Measurements from ENCODE around the gene PSMD11.

The PSMD11 gene

GRCh38 chr17:32491371-32492263, 47.3 kb downstream of the PSMD11 start:
- no peak for DNase-seq

DNA sequence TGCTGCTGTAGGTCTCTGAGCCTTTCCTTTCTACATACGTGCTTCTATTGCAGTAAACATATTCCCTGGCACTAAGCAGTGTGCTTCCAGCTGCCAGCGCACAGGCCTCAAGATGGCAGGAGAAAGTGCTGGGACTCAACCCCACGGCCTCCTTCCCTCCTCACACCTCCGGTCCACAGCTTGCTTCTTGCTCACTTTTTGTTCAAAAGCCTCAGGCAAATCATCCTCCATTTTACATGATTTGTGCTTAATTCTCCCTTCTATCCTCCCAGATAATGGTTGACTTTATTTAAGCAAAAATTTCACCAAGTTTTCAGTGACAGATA, 47.9 kb downstream of the PSMD11 start:
- no peak for DNase-seq

DNA sequence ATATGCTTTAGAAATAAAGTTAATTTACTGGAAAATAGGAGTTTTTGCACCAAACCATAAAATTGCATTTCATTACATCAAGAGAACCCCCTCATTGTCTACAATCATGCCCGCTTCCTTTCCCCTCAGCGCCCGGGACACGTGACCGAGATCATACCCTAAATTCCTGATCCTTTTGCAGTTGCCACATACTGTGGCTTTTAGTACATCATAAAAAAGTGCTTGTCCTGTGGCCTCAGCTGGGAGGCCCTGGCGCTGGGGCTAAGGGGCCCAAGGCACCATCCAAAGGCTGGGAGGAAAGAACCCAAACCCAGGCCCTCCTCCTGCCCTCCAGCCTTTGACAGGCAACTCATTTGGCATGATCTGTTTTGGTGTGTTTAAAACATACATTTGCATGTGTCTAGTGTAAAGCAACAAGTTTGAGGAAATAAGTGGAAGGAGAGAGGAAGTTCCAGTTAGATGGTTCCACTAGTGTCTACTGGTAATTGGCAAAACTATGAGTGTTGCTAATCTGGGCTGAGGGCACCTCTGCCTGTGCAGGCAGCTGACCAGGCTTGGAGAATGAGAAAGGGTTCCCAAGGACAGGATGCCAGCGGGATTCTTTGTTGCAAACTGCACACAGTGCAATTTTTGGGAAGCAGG, 48.5 kb downstream of the PSMD11 start:
- DNase-seq = no peak

DNA sequence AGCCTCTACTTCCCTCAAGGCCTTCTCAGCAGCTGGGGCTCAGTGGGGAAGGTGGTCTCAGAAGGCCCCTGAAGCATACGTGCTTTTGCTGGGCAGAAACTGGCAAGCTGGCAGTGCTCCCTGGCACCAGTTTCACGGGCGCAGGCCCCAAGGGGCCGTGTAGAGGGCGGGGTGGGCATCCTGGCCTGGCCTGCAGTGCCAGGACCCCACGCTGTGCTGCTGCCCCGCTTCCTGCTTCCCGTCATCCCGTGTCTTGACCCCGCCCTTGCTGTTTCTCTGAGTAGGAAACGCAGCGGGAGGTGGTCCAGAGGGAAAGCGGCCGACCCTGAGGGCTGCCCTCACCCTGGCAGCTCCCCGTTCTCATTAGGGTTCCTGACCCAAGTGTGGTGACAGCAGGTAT, 49.3 kb downstream of the PSMD11 start:
- no peak for DNase-seq

GRCh38 chr17:32493976-32494513, 49.7 kb downstream of the PSMD11 start:
- no peak for DNase-seq

DNA sequence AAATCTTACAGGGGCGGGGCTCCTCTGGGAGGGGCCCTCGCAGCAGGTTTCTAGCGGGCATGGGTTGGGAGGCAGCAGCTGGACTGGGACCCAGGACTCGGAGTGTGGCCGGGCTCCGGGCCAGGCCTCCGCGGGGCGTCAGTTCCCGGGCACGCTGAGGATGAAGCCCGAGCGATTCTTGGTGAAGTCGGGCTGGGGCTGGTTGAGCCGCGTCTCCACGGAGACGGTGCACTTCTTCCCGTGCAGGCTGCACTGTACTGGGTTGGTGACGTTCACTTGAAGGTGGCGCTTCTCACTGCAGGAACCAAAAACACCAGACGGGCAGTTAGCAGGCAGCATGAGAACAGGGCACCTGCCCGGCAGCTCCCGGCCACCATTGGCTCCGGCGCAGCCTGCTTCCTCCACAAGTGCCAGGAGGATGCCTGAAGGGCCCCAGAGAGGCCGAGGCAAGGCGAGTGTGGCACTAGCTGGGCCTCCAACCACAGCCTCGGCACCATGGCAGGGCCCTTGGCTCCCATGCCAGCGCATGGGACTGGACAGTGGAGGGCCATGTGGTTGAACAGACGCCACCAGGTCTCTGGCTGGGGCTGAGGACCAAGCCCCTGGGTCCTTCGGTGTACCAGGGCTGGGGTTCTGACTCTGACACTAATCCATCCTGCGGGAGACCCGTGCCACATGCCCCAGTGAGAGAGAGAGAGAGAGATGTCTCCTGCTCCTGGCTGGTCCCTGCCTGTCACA, 50.5 kb downstream of the PSMD11 start:
- DNase-seq = no peak

- peak; percentile 71 for DNase-seq
Measured at GRCh38 chr17:32495359-32496231, 51.3 kb downstream of the PSMD11 start.

GRCh38 chr17:32496395-32497073, 52.2 kb downstream of the PSMD11 start:
- no peak for DNase-seq

DNA sequence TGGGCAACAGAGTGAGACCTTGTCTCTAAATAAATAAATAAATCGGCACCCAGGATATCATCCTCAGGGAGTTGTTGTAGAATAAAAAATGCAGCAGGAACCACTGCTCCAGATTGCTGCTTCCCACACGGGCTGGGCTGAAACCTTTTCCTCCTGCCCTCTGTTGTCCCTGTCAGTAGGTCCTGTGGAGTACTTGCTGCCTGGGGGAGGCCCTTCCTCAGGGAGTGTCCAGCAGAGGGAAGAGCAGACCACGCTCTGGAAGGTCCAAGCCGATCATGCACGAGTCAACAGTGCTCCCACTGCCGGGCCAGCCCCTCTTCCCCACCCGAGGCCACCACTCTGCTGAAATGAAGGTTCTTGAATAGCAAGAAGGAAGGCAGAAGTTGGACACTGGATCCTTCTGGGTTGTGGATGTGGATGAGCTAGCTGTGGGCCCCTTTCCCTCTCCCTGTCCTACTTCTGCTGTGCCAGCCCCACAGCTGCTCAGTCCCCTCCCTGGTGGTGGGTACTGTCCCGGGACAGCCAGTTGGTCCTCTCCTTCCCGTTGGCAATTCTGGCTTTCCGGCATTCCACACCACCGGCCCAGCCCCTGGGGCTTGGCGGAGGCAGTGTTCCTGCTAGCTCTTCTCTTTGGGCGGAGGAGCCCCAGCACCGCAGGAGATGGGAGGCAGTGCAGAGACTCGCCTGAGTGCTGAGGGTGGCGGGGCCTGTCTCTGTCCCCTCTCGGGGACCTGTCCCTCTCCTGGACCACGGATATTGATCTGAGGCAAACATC, 53.3 kb downstream of the PSMD11 start:
- DNase-seq = no peak

DNA sequence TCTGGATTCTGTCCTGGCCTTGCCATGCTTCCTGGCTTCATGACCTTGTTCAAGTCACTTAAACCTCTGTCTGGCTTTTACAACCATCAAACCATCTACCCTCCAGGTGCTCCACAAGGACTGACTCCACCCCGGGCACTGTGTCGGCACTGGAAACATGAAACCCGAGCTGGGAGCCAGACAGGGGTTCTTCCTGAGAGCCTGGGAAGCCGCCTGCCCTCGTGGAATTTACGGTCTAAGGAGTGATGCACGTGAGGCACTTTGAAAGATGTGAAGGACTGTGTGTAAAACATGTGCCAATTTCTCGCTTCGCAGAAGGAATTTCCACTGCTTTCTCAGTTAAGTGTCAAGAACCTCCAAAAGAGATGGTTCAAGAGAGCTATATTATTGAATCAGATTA, 54.1 kb downstream of the PSMD11 start:
- DNase-seq = no peak

GRCh38 chr17:32502013-32502412, 57.7 kb downstream of the PSMD11 start:
- DNase-seq = no peak

- DNase-seq = no peak
Measured at GRCh38 chr17:32502710-32503109, 58.4 kb downstream of the PSMD11 start.

DNA sequence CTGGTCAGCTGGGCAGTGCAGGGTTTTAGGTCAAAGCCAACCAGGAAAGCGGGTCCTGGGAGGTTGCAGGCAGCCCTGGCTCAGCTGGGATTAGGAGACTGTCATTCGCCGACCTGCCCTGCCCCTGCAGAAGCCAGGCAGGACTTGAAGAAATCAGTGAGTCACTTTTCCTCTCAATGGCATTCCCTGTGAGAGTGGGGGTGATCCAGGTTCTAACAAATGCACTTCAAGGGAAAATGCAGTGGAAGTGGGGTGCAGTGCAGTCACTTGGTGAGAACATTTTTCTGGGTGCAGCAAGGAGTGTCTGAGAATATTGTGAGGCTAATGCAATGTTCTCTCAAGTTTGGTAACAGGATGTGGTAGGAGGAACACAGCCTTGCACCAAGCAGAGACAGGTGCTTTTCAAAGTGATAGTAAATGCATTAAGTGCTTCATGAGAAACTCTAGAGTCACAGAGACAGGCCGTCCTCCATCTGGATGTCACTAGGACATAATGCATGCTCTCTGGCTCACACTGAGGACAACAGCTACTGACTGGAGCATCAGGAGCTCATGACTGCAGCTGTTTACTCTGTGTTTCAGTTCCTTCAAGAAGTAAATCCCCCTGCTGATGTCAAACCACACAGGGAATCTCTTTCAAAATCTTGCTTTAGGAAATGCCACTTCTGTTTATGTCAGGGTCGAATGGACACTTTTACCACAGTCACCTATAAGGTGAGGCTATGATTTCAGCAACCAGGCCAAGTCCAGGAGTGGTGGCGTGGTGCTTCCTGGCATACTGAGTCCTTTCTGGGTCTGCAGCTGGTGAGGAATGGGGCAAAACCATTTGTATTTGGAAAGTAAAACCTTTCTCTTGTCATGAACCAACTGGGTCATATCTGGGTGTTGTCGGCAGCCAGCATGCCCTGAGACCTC, 59.2 kb downstream of the PSMD11 start:
- no peak for DNase-seq

DNA sequence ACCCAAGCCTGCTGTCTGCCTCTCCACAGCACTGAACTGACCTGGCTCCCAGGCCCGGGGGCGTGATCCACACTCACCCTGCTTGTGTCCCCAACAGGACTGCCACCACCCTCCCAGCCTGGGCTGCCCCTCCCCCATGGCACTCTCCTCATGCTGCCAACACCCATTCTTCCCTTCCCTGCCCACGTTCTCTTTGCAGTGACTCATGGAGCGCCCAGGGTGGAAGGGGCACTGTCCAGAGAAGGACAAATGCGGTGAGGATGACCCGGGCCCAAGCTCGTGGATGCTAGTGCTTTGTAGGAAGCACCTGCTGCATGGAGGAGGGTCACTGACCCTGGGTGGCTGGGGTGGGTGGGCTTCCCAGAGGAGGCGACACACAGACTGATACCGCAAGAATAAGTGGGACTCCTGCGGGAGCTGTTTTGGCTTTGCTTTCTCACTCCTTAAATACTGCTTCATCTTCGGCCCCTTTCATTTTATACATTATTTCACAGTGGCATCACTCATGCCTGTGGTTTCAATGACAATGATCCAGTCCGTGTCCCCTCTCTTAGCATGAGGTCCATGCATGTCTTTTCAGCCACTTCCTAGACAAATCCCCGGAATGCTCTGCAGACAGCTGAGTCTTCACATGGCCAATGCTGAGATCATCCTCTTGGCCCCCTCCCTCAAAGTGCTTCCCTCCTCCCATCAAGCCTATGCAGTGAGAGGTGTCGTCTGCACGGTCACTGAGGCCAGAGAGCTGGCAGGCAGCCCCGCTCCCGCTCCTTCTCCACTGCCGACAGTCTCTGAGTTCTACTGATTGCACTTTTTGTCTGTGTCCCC, 60.1 kb downstream of the PSMD11 start:
- DNase-seq = no peak

- DNase-seq = no peak
Measured at GRCh38 chr17:32508926-32509325, 64.6 kb downstream of the PSMD11 start.

DNA sequence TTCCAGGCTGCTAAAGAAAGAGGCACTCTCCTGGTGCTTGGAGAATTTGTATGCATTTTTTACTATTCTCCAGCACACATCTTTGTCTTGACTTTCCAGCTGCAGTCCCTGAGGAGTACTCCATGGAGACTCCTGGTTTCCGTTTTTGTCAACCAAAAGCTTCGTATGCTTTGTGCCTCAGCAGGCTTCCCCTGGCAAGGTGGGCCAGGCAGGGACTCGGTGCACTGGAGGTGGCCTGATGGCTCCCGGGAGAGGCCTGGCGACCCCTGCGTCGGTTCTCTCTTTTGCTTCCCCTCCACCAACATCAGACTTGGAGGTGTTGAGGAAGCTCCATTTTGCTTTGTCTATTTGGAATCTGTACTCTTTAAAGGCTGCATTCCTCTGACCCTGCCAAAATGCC, 66.2 kb downstream of the PSMD11 start:
- no peak for DNase-seq

- DNase-seq = no peak
Measured at GRCh38 chr17:32512328-32512727, 68.0 kb downstream of the PSMD11 start.

GRCh38 chr17:32513579-32513978, 69.3 kb downstream of the PSMD11 start:
- no peak for DNase-seq

DNA sequence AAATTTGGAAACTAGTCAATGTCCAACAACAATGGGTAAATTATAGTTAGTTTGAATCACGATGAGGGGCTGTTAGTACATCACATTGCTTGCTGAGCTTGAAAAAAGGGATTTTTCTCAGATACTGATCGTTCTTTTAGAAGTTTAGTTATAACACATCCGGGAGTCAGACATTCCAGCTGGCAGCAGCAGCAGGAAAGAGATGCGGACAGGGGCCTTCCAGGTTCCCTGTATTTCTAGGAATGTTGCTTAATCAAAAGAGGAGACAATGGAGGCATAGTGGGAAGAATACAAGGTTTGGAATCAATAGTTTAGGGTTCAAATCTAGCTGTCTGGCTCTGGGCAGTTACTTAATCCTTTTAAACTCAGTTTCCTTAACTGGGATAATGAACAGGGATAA, 70.3 kb downstream of the PSMD11 start:
- no peak for DNase-seq
